HG03060 (cell line): Measurements from ENCODE around the gene CTRL.

ENCODE experiments used
- ATAC-seq: cut with Tn5 transposase; IDR thresholded peaks from one replicate; pipeline ENCODE4 v1.9.1; 2021; ENCODE audit warnings: low read depth, moderate number of reproducible peaks; ENCODE audit not compliant: unreplicated experiment

The CTRL gene

GRCh38 chr16:67897231-67897630 lies 34.4 kb downstream of the CTRL start:
- ATAC-seq: no peak

- no peak for ATAC-seq
These were observed 37.8 kb downstream of the CTRL start for GRCh38 chr16:67893743-67894399.

- peak; percentile 50 for ATAC-seq
These were observed 38.5 kb downstream of the CTRL start, which contains the start of gene PSKH1 for GRCh38 chr16:67892899-67893742. Gene PSKH1, plus strand, starts transcription at chr16:67893254. Its CDS starts 15,496 bp downstream, at chr16:67908750.

- ATAC-seq: no peak
These were observed 39.3 kb downstream of the CTRL start for GRCh38 chr16:67892375-67892774.

GRCh38 chr16:67888331-67888730 lies 43.3 kb downstream of the CTRL start:
- no peak for ATAC-seq

- no peak for ATAC-seq
These were observed 45.3 kb downstream of the CTRL start for GRCh38 chr16:67886387-67886786.

GRCh38 chr16:67885976-67886375 lies 45.7 kb downstream of the CTRL start:
- ATAC-seq: no peak

- ATAC-seq: no peak
These were observed 46.1 kb downstream of the CTRL start for GRCh38 chr16:67885545-67885944.

- no peak for ATAC-seq
These were observed 47.0 kb downstream of the CTRL start, which contains the start of gene NRN1L for GRCh38 chr16:67884684-67885083. Gene NRN1L, plus strand, starts transcription at chr16:67884885. Its CDS starts 19 bp downstream, at chr16:67884904.

- no peak for ATAC-seq
These were observed 47.8 kb downstream of the CTRL start for GRCh38 chr16:67883872-67884261.

- ATAC-seq: no peak
These were observed 48.4 kb downstream of the CTRL start for GRCh38 chr16:67883146-67883871.

- ATAC-seq: no peak
These were observed 49.1 kb downstream of the CTRL start for GRCh38 chr16:67882374-67883145.

GRCh38 chr16:67881621-67882161 lies 50.0 kb downstream of the CTRL start:
- no peak for ATAC-seq

- ATAC-seq: no peak
These were observed 51.1 kb downstream of the CTRL start for GRCh38 chr16:67880584-67880983.

GRCh38 chr16:67879936-67880335 lies 51.7 kb downstream of the CTRL start:
- ATAC-seq: no peak
